ENCODE measurements around the gene LAMA3. TPM values are rescaled to one million over a fixed set of nuclear protein-coding genes. Genes with fewer than 3 reads are reported as not detected.

The LAMA3 gene
- polyA plus RNA-seq, 1 donor from 2014 or later = 3.4 TPM

DNA sequence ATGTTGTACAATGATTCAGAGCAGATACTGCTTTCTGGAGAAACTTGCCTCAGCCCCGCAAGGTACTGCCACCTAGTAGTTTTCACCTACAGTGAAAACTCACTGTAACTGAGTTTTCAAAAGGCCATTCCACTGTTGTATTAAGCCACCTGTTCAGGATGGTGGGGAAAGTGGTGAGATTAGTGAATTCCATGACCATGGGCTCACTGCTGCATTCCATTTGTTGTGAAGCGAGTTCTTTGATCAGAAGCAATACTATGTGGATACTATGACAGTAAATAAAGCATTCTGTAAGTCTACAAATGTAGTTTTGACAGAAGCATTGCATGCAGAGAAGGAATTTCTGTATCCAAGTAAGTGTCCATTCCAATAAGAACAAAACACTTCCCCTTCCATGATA lies 113.6 kb downstream of the LAMA3 start:
- Histone ChIP-seq H3K27me3 (ENCODE audit: insufficient read depth, low read depth, low read length) (no peaks in the 10 kb centered on the region), H3K79me2 (replicated peaks; ENCODE audit: insufficient read depth, low read length) (no peaks in the 10 kb centered on the region), H4K20me1 (ENCODE audit: insufficient read depth) (no peaks in the 10 kb centered on the region), H2AFZ (ENCODE audit: low read depth, low read length) (no peak overlapping the region), H3K9ac (ENCODE audit: low read length) (no peak overlapping the region), H3K4me3 (ENCODE audit: low read length) (no peak overlapping the region), H3F3A (ENCODE audit: insufficient read depth, low read length, poor library complexity, severe bottlenecking) (no peaks in the 10 kb centered on the region), H3K36me3 (ENCODE audit: insufficient read depth, low read length) (no peaks in the 10 kb centered on the region), H3K27ac (ENCODE audit: low read length) (no peak overlapping the region), H3K4me2 (ENCODE audit: low read length) (no peak overlapping the region), H3K9me3 (ENCODE audit: low read length) (no peaks in the 10 kb centered on the region), H3K9me2 (ENCODE audit: insufficient read depth, low read length) (no peaks in the 10 kb centered on the region)
- TF ChIP-seq EP300 (conservative IDR thresholded peaks at IDR 0.05; ENCODE audit: poor library complexity, severe bottlenecking) = no peak
- no peak for TF ChIP-seq MXI1 (conservative IDR thresholded peaks at IDR 0.05; ENCODE audit: poor library complexity, severe bottlenecking)
- no peak for TF ChIP-seq SMC3 (conservative IDR thresholded peaks at IDR 0.05; ENCODE audit: poor library complexity)
- no peak for TF ChIP-seq EZH2 (IDR thresholded peaks at IDR 0.05; ENCODE audit: borderline replicate concordance, insufficient read depth, low read length, poor library complexity, severe bottlenecking)
- TF ChIP-seq, protein P1, sequence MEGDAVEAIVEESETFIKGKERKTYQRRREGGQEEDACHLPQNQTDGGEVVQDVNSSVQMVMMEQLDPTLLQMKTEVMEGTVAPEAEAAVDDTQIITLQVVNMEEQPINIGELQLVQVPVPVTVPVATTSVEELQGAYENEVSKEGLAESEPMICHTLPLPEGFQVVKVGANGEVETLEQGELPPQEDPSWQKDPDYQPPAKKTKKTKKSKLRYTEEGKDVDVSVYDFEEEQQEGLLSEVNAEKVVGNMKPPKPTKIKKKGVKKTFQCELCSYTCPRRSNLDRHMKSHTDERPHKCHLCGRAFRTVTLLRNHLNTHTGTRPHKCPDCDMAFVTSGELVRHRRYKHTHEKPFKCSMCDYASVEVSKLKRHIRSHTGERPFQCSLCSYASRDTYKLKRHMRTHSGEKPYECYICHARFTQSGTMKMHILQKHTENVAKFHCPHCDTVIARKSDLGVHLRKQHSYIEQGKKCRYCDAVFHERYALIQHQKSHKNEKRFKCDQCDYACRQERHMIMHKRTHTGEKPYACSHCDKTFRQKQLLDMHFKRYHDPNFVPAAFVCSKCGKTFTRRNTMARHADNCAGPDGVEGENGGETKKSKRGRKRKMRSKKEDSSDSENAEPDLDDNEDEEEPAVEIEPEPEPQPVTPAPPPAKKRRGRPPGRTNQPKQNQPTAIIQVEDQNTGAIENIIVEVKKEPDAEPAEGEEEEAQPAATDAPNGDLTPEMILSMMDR (IDR thresholded peaks at IDR 0.05; ENCODE audit: poor library complexity, severe bottlenecking) = no peak
- TF ChIP-seq POLR2AphosphoS5 (IDR thresholded peaks at IDR 0.05) = no peak
- TF ChIP-seq, protein P2, sequence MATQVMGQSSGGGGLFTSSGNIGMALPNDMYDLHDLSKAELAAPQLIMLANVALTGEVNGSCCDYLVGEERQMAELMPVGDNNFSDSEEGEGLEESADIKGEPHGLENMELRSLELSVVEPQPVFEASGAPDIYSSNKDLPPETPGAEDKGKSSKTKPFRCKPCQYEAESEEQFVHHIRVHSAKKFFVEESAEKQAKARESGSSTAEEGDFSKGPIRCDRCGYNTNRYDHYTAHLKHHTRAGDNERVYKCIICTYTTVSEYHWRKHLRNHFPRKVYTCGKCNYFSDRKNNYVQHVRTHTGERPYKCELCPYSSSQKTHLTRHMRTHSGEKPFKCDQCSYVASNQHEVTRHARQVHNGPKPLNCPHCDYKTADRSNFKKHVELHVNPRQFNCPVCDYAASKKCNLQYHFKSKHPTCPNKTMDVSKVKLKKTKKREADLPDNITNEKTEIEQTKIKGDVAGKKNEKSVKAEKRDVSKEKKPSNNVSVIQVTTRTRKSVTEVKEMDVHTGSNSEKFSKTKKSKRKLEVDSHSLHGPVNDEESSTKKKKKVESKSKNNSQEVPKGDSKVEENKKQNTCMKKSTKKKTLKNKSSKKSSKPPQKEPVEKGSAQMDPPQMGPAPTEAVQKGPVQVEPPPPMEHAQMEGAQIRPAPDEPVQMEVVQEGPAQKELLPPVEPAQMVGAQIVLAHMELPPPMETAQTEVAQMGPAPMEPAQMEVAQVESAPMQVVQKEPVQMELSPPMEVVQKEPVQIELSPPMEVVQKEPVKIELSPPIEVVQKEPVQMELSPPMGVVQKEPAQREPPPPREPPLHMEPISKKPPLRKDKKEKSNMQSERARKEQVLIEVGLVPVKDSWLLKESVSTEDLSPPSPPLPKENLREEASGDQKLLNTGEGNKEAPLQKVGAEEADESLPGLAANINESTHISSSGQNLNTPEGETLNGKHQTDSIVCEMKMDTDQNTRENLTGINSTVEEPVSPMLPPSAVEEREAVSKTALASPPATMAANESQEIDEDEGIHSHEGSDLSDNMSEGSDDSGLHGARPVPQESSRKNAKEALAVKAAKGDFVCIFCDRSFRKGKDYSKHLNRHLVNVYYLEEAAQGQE (IDR thresholded peaks at IDR 0.05; ENCODE audit: borderline replicate concordance) = no peak
- no peak for TF ChIP-seq RAD21 (conservative IDR thresholded peaks at IDR 0.05)
- no peak for TF ChIP-seq TAF1 (IDR thresholded peaks at IDR 0.05; ENCODE audit: low read depth)

DNA sequence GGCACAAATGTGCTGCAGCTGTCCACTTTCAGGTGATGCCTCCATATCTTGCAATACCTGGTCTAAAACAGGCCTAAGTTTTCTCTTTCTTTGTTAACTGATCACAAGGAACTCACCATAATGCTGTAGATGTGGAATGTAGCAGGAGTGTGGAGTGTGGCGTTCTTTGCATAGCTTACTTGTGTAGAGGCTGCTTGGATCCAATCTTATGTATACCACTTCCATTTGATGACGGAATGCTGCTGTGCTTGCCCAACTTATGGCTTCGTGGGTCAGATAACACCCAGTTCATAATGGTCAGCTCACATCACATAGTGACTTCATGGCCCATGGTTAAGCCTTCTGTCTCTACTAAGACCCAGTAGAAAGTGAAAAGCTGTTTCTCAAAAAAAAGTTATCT lies 114.5 kb downstream of the LAMA3 start:
- Histone ChIP-seq H3K4me2 (ENCODE audit: low read length) (no peak overlapping the region), H3K9me3 (ENCODE audit: low read length) (no peaks in the 10 kb centered on the region), H3K27me3 (ENCODE audit: insufficient read depth, low read depth, low read length) (no peaks in the 10 kb centered on the region), H2AFZ (ENCODE audit: low read depth, low read length) (no peak overlapping the region), H3K4me3 (ENCODE audit: low read length) (no peak overlapping the region), H3K79me2 (replicated peaks; ENCODE audit: insufficient read depth, low read length) (no peaks in the 10 kb centered on the region), H4K20me1 (ENCODE audit: insufficient read depth) (no peaks in the 10 kb centered on the region), H3K9me2 (ENCODE audit: insufficient read depth, low read length) (no peaks in the 10 kb centered on the region), H3F3A (ENCODE audit: insufficient read depth, low read length, poor library complexity, severe bottlenecking) (no peaks in the 10 kb centered on the region), H3K36me3 (ENCODE audit: insufficient read depth, low read length) (no peaks in the 10 kb centered on the region), H3K27ac (ENCODE audit: low read length) (no peak overlapping the region), H3K9ac (ENCODE audit: low read length) (no peak overlapping the region)
- TF ChIP-seq POLR2AphosphoS5 (IDR thresholded peaks at IDR 0.05) (no peak), MXI1 (conservative IDR thresholded peaks at IDR 0.05; ENCODE audit: poor library complexity, severe bottlenecking) (no peak)
- TF ChIP-seq, protein P1 (IDR thresholded peaks at IDR 0.05; ENCODE audit: poor library complexity, severe bottlenecking) = no peak
